Measurements from ENCODE around the gene ARHGDIB.

Gene ARHGDIB

DNA sequence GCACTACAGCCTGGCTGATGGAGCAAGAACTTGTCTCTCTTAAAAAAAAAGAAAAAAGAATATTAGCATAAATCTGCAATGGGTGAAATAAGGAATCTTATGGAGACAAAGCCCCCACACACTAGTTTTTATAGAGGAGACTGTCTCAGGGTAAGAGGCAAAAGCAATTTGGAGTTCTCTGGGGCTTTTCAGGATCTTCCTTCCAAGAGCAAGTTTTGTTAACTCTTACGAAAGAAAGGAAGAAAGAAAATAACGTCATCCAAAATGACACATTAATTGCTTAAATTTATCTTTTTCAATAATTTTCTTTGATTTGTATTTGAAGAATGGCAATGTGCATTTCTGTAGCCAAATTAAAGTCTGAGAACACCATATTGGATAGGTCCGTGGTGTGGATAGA is 15.3 kb upstream of the ARHGDIB start:
- DNase-seq (ENCODE audit: low read depth) = no peak
- TF ChIP-seq CTCF (IDR thresholded peaks at IDR 0.05; ENCODE audit: low read depth, low read length, missing control alignments) = no peak
- in situ Hi-C loops (cut with HindIII; ENCODE audit: low sequenced_read_pairs) = no loop called here
- H3K4me3 ChIP-seq (ENCODE audit: low read depth, low read length) = no peak overlapping the region

DNA sequence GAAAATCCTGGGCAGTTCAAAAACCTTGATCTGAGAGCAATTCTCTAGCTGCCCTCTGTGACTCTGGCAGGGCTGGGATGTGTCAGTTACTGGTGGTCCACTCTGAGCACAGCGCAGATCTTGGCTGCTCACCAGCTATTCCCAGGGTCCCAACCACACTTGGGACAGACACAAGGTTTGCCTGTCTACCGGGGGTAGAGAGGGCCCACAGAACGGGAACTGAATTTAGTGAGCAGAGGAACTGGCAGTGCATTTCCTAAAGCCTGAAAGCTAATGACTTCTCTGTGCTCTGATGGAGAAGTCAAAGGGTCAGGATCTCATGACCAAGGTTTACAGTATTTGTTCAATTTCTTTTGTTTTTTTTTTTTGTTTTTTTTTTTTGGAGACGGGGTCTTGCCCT is 14.1 kb upstream of the ARHGDIB start:
- in situ Hi-C loops (cut with HindIII; ENCODE audit: low sequenced_read_pairs) = no loop called here
- no peak overlapping the region for H3K4me3 ChIP-seq (ENCODE audit: low read depth, low read length)
- TF ChIP-seq CTCF (IDR thresholded peaks at IDR 0.05; ENCODE audit: low read depth, low read length, missing control alignments) = no peak
- no peak for DNase-seq (ENCODE audit: low read depth)

- no peak overlapping the region for H3K4me3 ChIP-seq (ENCODE audit: low read depth, low read length)
- no peak for DNase-seq (ENCODE audit: low read depth)
- TF ChIP-seq CTCF (IDR thresholded peaks at IDR 0.05; ENCODE audit: low read depth, low read length, missing control alignments) = no peak
- in situ Hi-C loops (cut with HindIII; ENCODE audit: low sequenced_read_pairs) = no loop called here
Observed at GRCh38 chr12:14974633-14975032, 13.2 kb upstream of the ARHGDIB start.

DNA sequence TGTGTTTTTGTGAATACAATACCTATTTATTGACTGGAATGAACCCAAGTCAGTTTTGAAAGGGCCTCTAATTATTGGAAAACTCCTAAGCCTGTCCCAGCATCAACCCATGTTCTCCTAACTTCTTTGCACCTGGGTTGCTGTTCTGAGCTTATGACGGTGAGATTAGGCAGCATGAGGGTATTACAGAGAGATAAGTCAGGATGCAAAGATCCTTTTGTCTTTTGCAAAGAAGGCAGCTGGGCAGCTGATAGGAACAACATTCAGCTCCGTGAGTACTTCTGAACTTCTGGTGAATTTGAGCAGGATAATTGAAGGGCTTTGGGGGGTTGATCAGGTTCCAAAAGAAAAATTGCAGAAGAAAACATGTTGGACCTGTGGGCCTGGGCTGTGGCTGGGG is 11.4 kb upstream of the ARHGDIB start, which contains the start of gene PDE6H:
PDE6H (plus strand) TSS at position 227 of the 400 bp plus-strand sequence. CDS start 4,971 bp downstream, outside the sequence.
- in situ Hi-C loops (cut with HindIII; ENCODE audit: low sequenced_read_pairs) = no loop called here
- TF ChIP-seq CTCF (IDR thresholded peaks at IDR 0.05; ENCODE audit: low read depth, low read length, missing control alignments) = no peak
- no peak within 1 kb of the TSS for H3K4me3 ChIP-seq (ENCODE audit: low read depth, low read length)
- DNase-seq (ENCODE audit: low read depth) = no peak

GRCh38 chr12:14970473-14970872 is 9.1 kb upstream of the ARHGDIB start:
- TF ChIP-seq CTCF (IDR thresholded peaks at IDR 0.05; ENCODE audit: low read depth, low read length, missing control alignments) = no peak
- DNase-seq (ENCODE audit: low read depth) = no peak
- in situ Hi-C loops (cut with HindIII; ENCODE audit: low sequenced_read_pairs) = no loop called here
- no peak overlapping the region for H3K4me3 ChIP-seq (ENCODE audit: low read depth, low read length)

DNA sequence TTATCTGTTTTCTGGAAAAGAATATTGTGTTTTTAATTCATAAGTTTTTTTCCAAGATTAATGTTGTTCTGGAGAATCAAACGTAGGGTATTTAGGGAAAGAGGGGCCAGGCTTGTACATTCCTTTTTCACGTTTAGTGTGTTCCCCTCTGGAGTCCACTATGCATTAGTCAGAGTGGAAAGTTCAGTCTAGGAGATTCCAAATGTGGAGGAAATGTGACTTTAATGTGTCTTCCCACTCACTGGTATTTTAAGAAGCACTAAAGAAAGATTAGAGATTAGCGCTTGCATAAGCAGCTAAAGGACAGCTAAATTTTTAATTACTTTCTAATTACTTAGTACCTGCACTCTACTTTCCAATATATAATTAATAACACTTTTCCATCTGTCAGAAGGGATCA is 7.1 kb upstream of the ARHGDIB start:
- no peak overlapping the region for H3K4me3 ChIP-seq (ENCODE audit: low read depth, low read length)
- in situ Hi-C loops (cut with HindIII; ENCODE audit: low sequenced_read_pairs) = no loop called here
- TF ChIP-seq CTCF (IDR thresholded peaks at IDR 0.05; ENCODE audit: low read depth, low read length, missing control alignments) = no peak
- DNase-seq (ENCODE audit: low read depth) = no peak

DNA sequence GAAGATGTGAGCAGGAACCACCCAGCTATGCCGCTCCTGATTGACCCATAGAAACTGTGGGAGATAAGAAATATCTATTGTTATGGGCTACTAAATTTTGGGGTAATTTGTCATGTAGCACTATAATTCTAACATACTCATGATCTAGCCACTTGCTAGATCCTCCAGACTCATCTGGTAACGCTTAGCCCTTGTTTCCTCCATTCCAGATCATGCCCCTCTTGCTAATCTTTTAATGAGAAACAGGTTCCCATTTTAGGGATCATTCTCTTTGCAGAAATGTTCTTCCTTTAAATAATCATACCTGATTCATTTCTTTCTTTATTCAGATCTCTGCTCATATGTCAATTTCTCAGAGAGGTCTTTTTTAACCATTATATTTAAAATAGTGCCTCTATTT is 3.8 kb upstream of the ARHGDIB start:
- TF ChIP-seq CTCF (IDR thresholded peaks at IDR 0.05; ENCODE audit: low read depth, low read length, missing control alignments) = no peak
- H3K4me3 ChIP-seq (ENCODE audit: low read depth, low read length) = no peak overlapping the region
- in situ Hi-C loops (cut with HindIII; ENCODE audit: low sequenced_read_pairs) = no loop called here
- no peak for DNase-seq (ENCODE audit: low read depth)
